ENCODE results near the gene NUDT15. TPM values are rescaled to one million over a fixed set of nuclear protein-coding genes. Genes with fewer than 3 reads are reported as not detected.

NUDT15 gene
- polyA plus RNA-seq, 1 of the 3 experiments (the other 2 are of a cell fraction), result 11.9 TPM

DNA sequence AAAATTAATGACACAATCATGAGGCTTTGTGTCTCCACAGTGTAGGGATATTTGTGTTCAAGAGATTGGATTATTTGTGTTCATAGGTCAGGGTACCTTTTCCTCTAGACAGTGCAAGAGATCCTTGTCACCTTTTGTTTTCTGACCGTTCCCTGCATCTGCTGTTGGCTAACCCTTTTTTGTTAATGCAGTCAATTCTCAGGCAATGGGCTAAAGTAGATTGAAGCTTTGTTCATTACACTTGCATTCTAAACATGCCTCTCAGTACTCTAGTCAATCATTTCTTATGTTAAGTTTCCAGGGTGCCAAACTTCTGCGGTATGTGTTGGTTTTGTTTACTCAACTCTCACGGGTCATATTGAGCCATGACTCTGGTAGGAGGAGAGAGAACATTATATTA is 59.1 kb downstream of the NUDT15 start:
- Histone ChIP-seq H4K20me1 (ENCODE audit: insufficient read depth) (0 out of 2 replicates have a peak, but pooled peaks cover 1% of the 10 kb centered on the region), H3K9me2 (no peaks in the 10 kb centered on the region), H3K9me3 (no peaks in the 10 kb centered on the region), H3K27ac (ENCODE audit: low read depth in 2 of 2, low read length in 1 of 2) (no peak overlapping the region), H3K4me1 (ENCODE audit: control insufficient read depth in 1 of 2, insufficient read depth in 2 of 2, low read depth in 1 of 2, low read length in 1 of 2) (peaks cover 5 to 13% of the 10 kb centered on the region in 2 experiments; a peak in 3 of 4 replicates), H3K27me3 (ENCODE audit: insufficient read depth) (no peaks in the 10 kb centered on the region), H3K9ac (no peak overlapping the region), H3K4me2 (no peak overlapping the region), H3K79me2 (ENCODE audit: insufficient read depth) (peaks cover 32% of the 10 kb centered on the region), H2AFZ (ENCODE audit: low read depth) (no peak overlapping the region), H3K36me3 (replicated peaks in 1 of 2; ENCODE audit: control insufficient read depth in 1 of 2, insufficient read depth in 2 of 2, low read length in 1 of 2) (no peaks in the 10 kb centered on the region), H3F3A (replicated peaks; ENCODE audit: insufficient read depth) (no peaks in the 10 kb centered on the region), H3K4me3 (ENCODE audit: low read depth in 2 of 2, low read length in 1 of 2) (no peak overlapping the region)
- DNase-seq, result no peak
- 70% methylated on average over 3 of the region's 3 CpGs for WGBS (ENCODE audit: low lambda C conversion rate)
- ChIA-PET CTCF (no interaction called here), POLR2A (no interaction called here)
- TF ChIP-seq CHD2 (IDR thresholded peaks at IDR 0.05; ENCODE audit: low read length, partially characterized antibody), result no peak
- TF ChIP-seq EP300 (IDR thresholded peaks at IDR 0.05; ENCODE audit: borderline replicate concordance in 1 of 2, low read depth in 1 of 2, low read length in 1 of 2), result no peak
- TF ChIP-seq FOSL2 (IDR thresholded peaks at IDR 0.05; ENCODE audit: borderline replicate concordance, low read depth), result no peak
- TF ChIP-seq, protein P1, sequence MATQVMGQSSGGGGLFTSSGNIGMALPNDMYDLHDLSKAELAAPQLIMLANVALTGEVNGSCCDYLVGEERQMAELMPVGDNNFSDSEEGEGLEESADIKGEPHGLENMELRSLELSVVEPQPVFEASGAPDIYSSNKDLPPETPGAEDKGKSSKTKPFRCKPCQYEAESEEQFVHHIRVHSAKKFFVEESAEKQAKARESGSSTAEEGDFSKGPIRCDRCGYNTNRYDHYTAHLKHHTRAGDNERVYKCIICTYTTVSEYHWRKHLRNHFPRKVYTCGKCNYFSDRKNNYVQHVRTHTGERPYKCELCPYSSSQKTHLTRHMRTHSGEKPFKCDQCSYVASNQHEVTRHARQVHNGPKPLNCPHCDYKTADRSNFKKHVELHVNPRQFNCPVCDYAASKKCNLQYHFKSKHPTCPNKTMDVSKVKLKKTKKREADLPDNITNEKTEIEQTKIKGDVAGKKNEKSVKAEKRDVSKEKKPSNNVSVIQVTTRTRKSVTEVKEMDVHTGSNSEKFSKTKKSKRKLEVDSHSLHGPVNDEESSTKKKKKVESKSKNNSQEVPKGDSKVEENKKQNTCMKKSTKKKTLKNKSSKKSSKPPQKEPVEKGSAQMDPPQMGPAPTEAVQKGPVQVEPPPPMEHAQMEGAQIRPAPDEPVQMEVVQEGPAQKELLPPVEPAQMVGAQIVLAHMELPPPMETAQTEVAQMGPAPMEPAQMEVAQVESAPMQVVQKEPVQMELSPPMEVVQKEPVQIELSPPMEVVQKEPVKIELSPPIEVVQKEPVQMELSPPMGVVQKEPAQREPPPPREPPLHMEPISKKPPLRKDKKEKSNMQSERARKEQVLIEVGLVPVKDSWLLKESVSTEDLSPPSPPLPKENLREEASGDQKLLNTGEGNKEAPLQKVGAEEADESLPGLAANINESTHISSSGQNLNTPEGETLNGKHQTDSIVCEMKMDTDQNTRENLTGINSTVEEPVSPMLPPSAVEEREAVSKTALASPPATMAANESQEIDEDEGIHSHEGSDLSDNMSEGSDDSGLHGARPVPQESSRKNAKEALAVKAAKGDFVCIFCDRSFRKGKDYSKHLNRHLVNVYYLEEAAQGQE (IDR thresholded peaks at IDR 0.05; ENCODE audit: low read depth, low read length), result no peak
- TF ChIP-seq RXRA (IDR thresholded peaks at IDR 0.05; ENCODE audit: borderline replicate concordance, low read depth), result no peak
- no peak for TF ChIP-seq RAD21 (IDR thresholded peaks at IDR 0.05; ENCODE audit: low read length)
- TF ChIP-seq, protein P2, sequence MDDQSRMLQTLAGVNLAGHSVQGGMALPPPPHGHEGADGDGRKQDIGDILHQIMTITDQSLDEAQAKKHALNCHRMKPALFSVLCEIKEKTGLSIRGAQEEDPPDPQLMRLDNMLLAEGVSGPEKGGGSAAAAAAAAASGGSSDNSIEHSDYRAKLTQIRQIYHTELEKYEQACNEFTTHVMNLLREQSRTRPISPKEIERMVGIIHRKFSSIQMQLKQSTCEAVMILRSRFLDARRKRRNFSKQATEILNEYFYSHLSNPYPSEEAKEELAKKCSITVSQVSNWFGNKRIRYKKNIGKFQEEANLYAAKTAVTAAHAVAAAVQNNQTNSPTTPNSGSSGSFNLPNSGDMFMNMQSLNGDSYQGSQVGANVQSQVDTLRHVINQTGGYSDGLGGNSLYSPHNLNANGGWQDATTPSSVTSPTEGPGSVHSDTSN (IDR thresholded peaks at IDR 0.05), result no peak
- TF ChIP-seq TAF1 (IDR thresholded peaks at IDR 0.05; ENCODE audit: borderline replicate concordance, low read depth, low read length), result no peak
- TF ChIP-seq SMC3 (IDR thresholded peaks at IDR 0.05; ENCODE audit: low read depth, low read length), result no peak
- TF ChIP-seq FOXJ3 (CRISPR knock-in tag; IDR thresholded peaks at IDR 0.05), result no peak
- TF ChIP-seq FOXM1 (IDR thresholded peaks at IDR 0.05; ENCODE audit: low read depth), result no peak
- TF ChIP-seq SIN3A (IDR thresholded peaks at IDR 0.05; ENCODE audit: borderline replicate concordance, low read depth, low read length), result no peak
- no peak for TF ChIP-seq RFX5 (IDR thresholded peaks at IDR 0.05; ENCODE audit: low read length)
- TF ChIP-seq, protein P3, sequence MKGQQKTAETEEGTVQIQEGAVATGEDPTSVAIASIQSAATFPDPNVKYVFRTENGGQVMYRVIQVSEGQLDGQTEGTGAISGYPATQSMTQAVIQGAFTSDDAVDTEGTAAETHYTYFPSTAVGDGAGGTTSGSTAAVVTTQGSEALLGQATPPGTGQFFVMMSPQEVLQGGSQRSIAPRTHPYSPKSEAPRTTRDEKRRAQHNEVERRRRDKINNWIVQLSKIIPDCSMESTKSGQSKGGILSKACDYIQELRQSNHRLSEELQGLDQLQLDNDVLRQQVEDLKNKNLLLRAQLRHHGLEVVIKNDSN (IDR thresholded peaks at IDR 0.05; ENCODE audit: borderline replicate concordance, low read depth), result no peak
- TF ChIP-seq, protein P4, sequence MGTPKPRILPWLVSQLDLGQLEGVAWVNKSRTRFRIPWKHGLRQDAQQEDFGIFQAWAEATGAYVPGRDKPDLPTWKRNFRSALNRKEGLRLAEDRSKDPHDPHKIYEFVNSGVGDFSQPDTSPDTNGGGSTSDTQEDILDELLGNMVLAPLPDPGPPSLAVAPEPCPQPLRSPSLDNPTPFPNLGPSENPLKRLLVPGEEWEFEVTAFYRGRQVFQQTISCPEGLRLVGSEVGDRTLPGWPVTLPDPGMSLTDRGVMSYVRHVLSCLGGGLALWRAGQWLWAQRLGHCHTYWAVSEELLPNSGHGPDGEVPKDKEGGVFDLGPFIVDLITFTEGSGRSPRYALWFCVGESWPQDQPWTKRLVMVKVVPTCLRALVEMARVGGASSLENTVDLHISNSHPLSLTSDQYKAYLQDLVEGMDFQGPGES (IDR thresholded peaks at IDR 0.05; ENCODE audit: low read depth, low read length), result no peak

Other genes starting within 250 kb of the NUDT15 start
- gene SUCLA2, start 36.5 kb upstream of the NUDT15 start, polyA plus RNA-seq (2012; rRNA removed), result 24.8 and 29.7 TPM in 2 replicates
- 42.2 and 56.9 TPM in 2 replicates for gene MED4, start 57.4 kb downstream of the NUDT15 start, polyA plus RNA-seq (2012; rRNA removed)
- 184 and 186 TPM in 2 replicates for gene ITM2B, start 195.5 kb downstream of the NUDT15 start, polyA plus RNA-seq (2012; rRNA removed)